Endothelial cell (in vitro differentiated cells): ENCODE results near the gene MAN1A1. TPM values are rescaled to one million over a fixed set of nuclear protein-coding genes. Genes with fewer than 3 reads are reported as not detected.
"Not testable (repeated sequence)": the region's sequence is repeated elsewhere in the genome, so short reads cannot be mapped to it uniquely, and the experiment has no call there.

ENCODE experiments used
- DNase-seq: peaks from one replicate; pipeline ENCODE4 v3.0.0; 2021; ENCODE audit warnings: low spot score
- H3K27ac Mint-ChIP-seq: one replicate; pipeline ENCODE4 v1.8.0; 2021; ENCODE audit warnings: mixed read lengths, inconsistent platforms; ENCODE audit not compliant: unreplicated experiment
- H3K27me3 Mint-ChIP-seq: one replicate; pipeline ENCODE4 v1.8.0; 2021; ENCODE audit warnings: mild to moderate bottlenecking, moderate library complexity, mixed read lengths, inconsistent platforms; ENCODE audit not compliant: unreplicated experiment
- H3K36me3 Mint-ChIP-seq: one replicate; pipeline ENCODE4 v1.8.0; 2021; ENCODE audit warnings: mild to moderate bottlenecking, low read depth, mixed read lengths, inconsistent platforms; ENCODE audit not compliant: unreplicated experiment
- H3K4me1 Mint-ChIP-seq: one replicate; pipeline ENCODE4 v1.8.0; 2021; ENCODE audit warnings: mild to moderate bottlenecking, mixed read lengths, inconsistent platforms; ENCODE audit not compliant: unreplicated experiment
- H3K4me3 Mint-ChIP-seq: one replicate; pipeline ENCODE4 v1.8.0; 2021; ENCODE audit warnings: mild to moderate bottlenecking, mixed read lengths, inconsistent platforms; ENCODE audit not compliant: unreplicated experiment
- H3K9me3 Mint-ChIP-seq: one replicate; pipeline ENCODE4 v1.8.0; 2021; ENCODE audit warnings: mixed read lengths, inconsistent platforms; ENCODE audit not compliant: unreplicated experiment
- CTCF ChIP-seq: fragments of 200-600 bp; sonication (generic); IDR thresholded peaks from one replicate; pipeline ENCODE4 v1.5.0; 2021; ENCODE audit warnings: antibody characterized with exemption; ENCODE audit not compliant: unreplicated experiment
- total RNA-seq: library from RNA; stranded (reverse); fragmentation: NEBNext Ultra II Directional; extraction: Animal tissue kit (Norgen Biotek cat#: 25700); gene quantifications from one replicate; pipeline ENCODE4 v1.2.1, GENCODE V29; 2021; ENCODE audit not compliant: unreplicated experiment

MAN1A1 gene
- total RNA-seq, 1 donor from 2014 or later, result 34.4 TPM

GRCh38 chr6:119157506-119157815, 192.1 kb downstream of the MAN1A1 start:
- Mint-ChIP-seq H3K4me1 (peaks cover 20% of the 10 kb centered on the region), H3K27me3 (peaks cover 5% of the 10 kb centered on the region), H3K9me3 (no peaks in the 10 kb centered on the region), H3K36me3 (peaks cover 4% of the 10 kb centered on the region), H3K4me3 (no peak overlapping the region), H3K27ac (no peak overlapping the region)
- no peak for TF ChIP-seq CTCF
- DNase-seq, result no peak

GRCh38 chr6:119156757-119157505, 192.6 kb downstream of the MAN1A1 start:
- Mint-ChIP-seq H3K9me3 (no peaks in the 10 kb centered on the region), H3K36me3 (peaks cover 4% of the 10 kb centered on the region), H3K27ac (no peak overlapping the region), H3K4me3 (no peak overlapping the region), H3K4me1 (peaks cover 20% of the 10 kb centered on the region), H3K27me3 (peaks cover 5% of the 10 kb centered on the region)
- TF ChIP-seq CTCF, result no peak
- no peak for DNase-seq

GRCh38 chr6:119156082-119156481, 193.5 kb downstream of the MAN1A1 start:
- DNase-seq, H3K27me3 Mint-ChIP-seq, H3K36me3 Mint-ChIP-seq, H3K4me3 Mint-ChIP-seq, H3K9me3 Mint-ChIP-seq, H3K27ac Mint-ChIP-seq: not testable (repeated sequence)
- peaks cover 16% of the 10 kb centered on the region for H3K4me1 Mint-ChIP-seq

- Mint-ChIP-seq H3K27me3 (no peaks in the 10 kb centered on the region), H3K4me3 (no peak overlapping the region), H3K36me3 (no peaks in the 10 kb centered on the region), H3K27ac (no peak overlapping the region), H3K4me1 (peaks cover 9% of the 10 kb centered on the region), H3K9me3 (no peaks in the 10 kb centered on the region)
- TF ChIP-seq CTCF, result no peak
- no peak for DNase-seq
Observed at GRCh38 chr6:119152187-119152586, 197.4 kb downstream of the MAN1A1 start.

- Mint-ChIP-seq H3K9me3 (no peaks in the 10 kb centered on the region), H3K36me3 (no peaks in the 10 kb centered on the region), H3K4me1 (peaks cover 28% of the 10 kb centered on the region), H3K27me3 (peaks cover 2% of the 10 kb centered on the region), H3K27ac (no peak overlapping the region), H3K4me3 (no peak overlapping the region)
- DNase-seq, result no peak
- TF ChIP-seq CTCF, result no peak
Observed at GRCh38 chr6:119148825-119149525, 200.6 kb downstream of the MAN1A1 start.
